GM23248 (cell line): ENCODE data around the gene SCAF1. TPM values are rescaled to one million over a fixed set of nuclear protein-coding genes. Genes with fewer than 3 reads are reported as not detected.
A peak's percentile ranks its signal among the peaks of the same experiment; 100 is the strongest.

ENCODE experiments used
- DNase-seq: peaks from one replicate; pipeline ENCODE4 v3.0.0-alpha.2; 2015
- H2AFZ ChIP-seq: fragments of 200-600 bp; sonication (generic); 2 replicates; pipeline ENCODE4 v1.6.1; 2016; ENCODE audit warnings: antibody characterized with exemption
- H3F3A ChIP-seq: fragments of 200-600 bp; sonication (generic); 2 replicates; pipeline ENCODE4 v1.6.1; 2016; ENCODE audit warnings: mild to moderate bottlenecking, antibody characterized with exemption, mixed run types; ENCODE audit not compliant: insufficient read depth
- H3K27ac ChIP-seq: fragments of 200-600 bp; sonication (generic); 2 replicates; pipeline ENCODE4 v1.5.1; 2016; ENCODE audit warnings: mild to moderate bottlenecking
- H3K27me3 ChIP-seq: fragments of 200-600 bp; sonication (generic); replicated peaks from 2 replicates; pipeline ENCODE4 v1.6.1; 2016; ENCODE audit warnings: mild to moderate bottlenecking; ENCODE audit not compliant: insufficient read depth
- H3K36me3 ChIP-seq: fragments of 200-600 bp; sonication (generic); 2 replicates; pipeline ENCODE4 v1.6.1; 2016; ENCODE audit warnings: low read depth, mild to moderate bottlenecking
- H3K4me1 ChIP-seq: fragments of 200-600 bp; sonication (generic); 2 replicates; pipeline ENCODE4 v1.6.1; 2016; ENCODE audit warnings: mild to moderate bottlenecking; ENCODE audit not compliant: insufficient read depth
- H3K4me2 ChIP-seq: fragments of 200-600 bp; sonication (generic); one replicate; pipeline ENCODE4 v1.6.1; 2016; ENCODE audit warnings: mild to moderate bottlenecking; ENCODE audit not compliant: unreplicated experiment
- H3K4me3 ChIP-seq: fragments of 200-600 bp; sonication (generic); 2 replicates; pipeline ENCODE4 v1.5.1; 2016; ENCODE audit warnings: mild to moderate bottlenecking
- H3K79me2 ChIP-seq: fragments of 200-600 bp; sonication (generic); 2 replicates; pipeline ENCODE4 v1.6.1; 2016; ENCODE audit warnings: mild to moderate bottlenecking; ENCODE audit not compliant: insufficient read depth
- H3K9ac ChIP-seq: fragments of 200-600 bp; sonication (generic); 2 replicates; pipeline ENCODE4 v1.6.1; 2016; ENCODE audit warnings: mild to moderate bottlenecking
- H3K9me2 ChIP-seq: fragments of 200-600 bp; sonication (generic); 2 replicates; pipeline ENCODE4 v1.6.1; 2016; ENCODE audit warnings: mixed run types, mild to moderate bottlenecking, moderate library complexity; ENCODE audit not compliant: insufficient read depth
- H3K9me3 ChIP-seq: fragments of 200-600 bp; sonication (generic); one replicate; pipeline ENCODE4 v1.6.1; 2017; ENCODE audit warnings: low read depth
- H4K20me1 ChIP-seq: fragments of 200-600 bp; sonication (generic); 2 replicates; pipeline ENCODE4 v1.6.0; 2016; ENCODE audit not compliant: insufficient read depth
- EZH2 ChIP-seq: fragments of 200-600 bp; sonication (generic); IDR thresholded peaks from 2 replicates; pipeline ENCODE4 v1.6.1; 2018; ENCODE audit warnings: antibody characterized with exemption, mild to moderate bottlenecking; ENCODE audit not compliant: insufficient read depth, poor library complexity, severe bottlenecking
- EZH2phosphoT487 ChIP-seq: fragments of 200-600 bp; sonication (generic); IDR thresholded peaks from 2 replicates; pipeline ENCODE4 v1.6.1; 2018; ENCODE audit warnings: antibody characterized with exemption, moderate library complexity, mild to moderate bottlenecking, low read depth; ENCODE audit not compliant: insufficient read depth
- WGBS, 2 experiments: methylation state at CpG; one replicate each; pipeline ENCODE4 v1.1.6; 2015 to 2017; ENCODE audit warnings: low lambda C conversion rate in 2 of 2, low coverage in 1 of 2; ENCODE audit errors: missing lambda C conversion rate in 2 of 2; 5-methylcytosine and 5-hydroxymethylcytosine counted together
- in situ Hi-C: fragments of 300-500 bp; cut with MboI; formaldehyde crosslinking; loops from 2 replicates; pipeline ENCODE4 v1.15.0; 2020
- polyA plus RNA-seq: library from polyadenylated mRNA; unstranded; fragments of >200 nt; fragmentation: Nextera tagmentation; extraction: Ambion mirVana; gene quantifications from 2 replicates; pipeline ENCODE4 v1.2.1, GENCODE V29; 2016
- total RNA-seq: library from RNA; depleted of rRNA; stranded (reverse); fragments of >200 nt; shearing (Covaris generic); gene quantifications from 2 replicates; pipeline ENCODE4 v1.2.3, GENCODE V29; 2014

Gene SCAF1
- total and polyA plus RNA-seq, 2 experiments from 2014 or later, result 8.5 to 18.6 TPM

DNA sequence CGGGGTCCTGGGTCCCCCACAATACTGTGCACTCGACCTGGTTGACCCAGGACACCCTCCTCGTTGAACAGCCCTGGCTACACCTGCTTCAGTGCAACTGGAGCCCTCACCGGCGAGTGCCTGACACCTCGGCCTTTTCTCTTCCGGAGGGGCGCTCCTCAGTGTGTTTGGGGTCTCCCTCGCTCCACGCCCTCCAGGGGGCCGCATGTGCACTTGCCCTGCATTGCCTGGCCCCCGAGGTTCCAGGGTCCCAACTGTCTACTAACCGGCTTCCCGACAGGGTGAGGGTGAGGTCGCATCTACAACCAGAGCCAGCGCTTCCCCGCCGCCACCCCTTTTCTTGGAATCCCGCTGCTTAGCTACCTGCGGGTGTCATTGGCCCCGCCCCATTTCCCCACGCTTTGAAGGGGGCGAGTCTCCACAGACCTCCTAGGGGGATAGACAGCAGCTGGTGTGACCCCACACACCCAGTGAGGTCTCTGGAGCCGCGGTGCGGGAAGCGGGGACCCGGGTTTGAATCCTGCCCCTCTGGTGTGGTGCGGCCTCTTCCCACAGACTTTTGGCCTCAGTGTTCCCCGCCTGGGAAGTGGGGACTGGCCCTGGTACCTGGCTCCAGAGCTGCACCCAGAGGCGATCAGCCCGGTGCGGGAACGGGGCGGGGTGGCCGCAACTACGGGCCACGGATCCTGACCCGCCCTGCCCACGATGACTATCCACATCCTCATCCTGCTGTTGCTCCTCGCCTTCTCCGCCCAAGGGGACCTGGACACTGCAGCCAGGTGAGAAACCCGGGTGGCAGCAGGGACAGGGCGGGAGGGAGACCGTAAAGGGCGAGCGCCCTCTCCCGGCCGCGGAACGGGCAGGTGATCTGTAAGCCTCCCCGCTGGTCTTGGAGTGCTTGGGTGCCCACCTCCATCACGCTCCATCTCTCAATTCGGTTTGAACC, 47.4 kb downstream of the SCAF1 start, which contains the start of gene ADM5:
Gene ADM5, plus strand, starts transcription at position 462 of the 946 bp plus-strand sequence. Its CDS starts 244 bp downstream, at position 706.
- H3F3A ChIP-seq, result 0 out of 2 replicates have a peak, but pooled peaks cover 5% of the 10 kb centered on the region
- no peaks in the 10 kb centered on the region for H3K9me3 ChIP-seq
- no peaks in the 10 kb centered on the region for H3K27me3 ChIP-seq
- H3K9me2 ChIP-seq, result no peaks in the 10 kb centered on the region
- no peak within 1 kb of the TSS for H3K27ac ChIP-seq
- H2AFZ ChIP-seq, result peak within 1 kb of the TSS; percentile 94
- no peaks in the 10 kb centered on the region for H3K79me2 ChIP-seq
- 34 to 36% methylated on average over 51 to 54 of the region's 54 CpGs for WGBS, 2 experiments
- no peak for TF ChIP-seq EZH2phosphoT487
- TF ChIP-seq EZH2, result no peak
- H3K9ac ChIP-seq, result peak within 1 kb of the TSS; percentile 57
- H3K36me3 ChIP-seq, result no peaks in the 10 kb centered on the region; the same call in 1 of the 2 replicates
- H3K4me2 ChIP-seq, result peak within 1 kb of the TSS; percentile 93
- DNase-seq, result peak; percentile 51
- no peaks in the 10 kb centered on the region for H4K20me1 ChIP-seq
- H3K4me1 ChIP-seq, result 0 out of 2 replicates have a peak, but pooled peaks cover 4% of the 10 kb centered on the region
- H3K4me3 ChIP-seq, result peak within 1 kb of the TSS; percentile 82
- in situ Hi-C loops, result no loop called here

DNA sequence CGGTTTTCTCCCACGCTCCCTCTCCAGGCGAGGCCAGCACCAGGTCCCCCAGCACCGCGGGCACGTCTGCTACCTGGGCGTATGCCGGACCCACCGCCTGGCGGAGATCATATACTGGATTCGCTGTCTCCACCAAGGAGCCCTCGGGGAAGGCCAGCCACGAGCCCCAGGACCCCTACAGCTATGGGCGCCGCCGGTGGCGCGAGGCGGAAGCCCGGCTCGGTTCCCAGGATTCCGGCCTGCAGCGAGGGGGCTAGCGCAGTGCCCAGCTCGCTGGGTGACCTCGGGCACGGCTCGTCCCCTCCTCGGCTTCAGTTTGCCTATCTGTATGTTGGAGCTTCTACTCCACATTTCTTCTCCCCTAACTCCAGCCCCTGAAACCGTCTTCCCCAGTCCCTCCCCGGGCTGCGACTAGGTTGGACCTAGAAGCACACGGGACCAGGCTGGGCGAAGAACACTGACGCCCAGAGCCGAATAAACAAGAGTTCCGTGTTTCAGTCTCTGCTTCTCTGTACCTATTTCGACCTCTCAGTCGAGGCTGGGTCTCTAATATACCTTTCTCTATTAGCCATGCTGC, 48.2 kb downstream of the SCAF1 start:
- Histone ChIP-seq H4K20me1 (no peaks in the 10 kb centered on the region), H3K27ac (no peak overlapping the region; the same call in 1 of the 2 replicates), H3K9ac (peak overlapping the region; percentile 57), H3K4me3 (peak overlapping the region; percentile 82), H3K4me2 (peak overlapping the region; percentile 93), H3F3A (0 out of 2 replicates have a peak, but pooled peaks cover 5% of the 10 kb centered on the region), H3K27me3 (no peaks in the 10 kb centered on the region), H3K4me1 (0 out of 2 replicates have a peak, but pooled peaks cover 4% of the 10 kb centered on the region), H3K36me3 (no peaks in the 10 kb centered on the region), H3K79me2 (no peaks in the 10 kb centered on the region), H2AFZ (peak overlapping the region; percentile 94), H3K9me3 (no peaks in the 10 kb centered on the region), H3K9me2 (no peaks in the 10 kb centered on the region)
- in situ Hi-C loops, result no loop called here
- WGBS, 2 experiments, result 4 to 6% methylated on average over 38 to 39 of the region's 39 CpGs
- TF ChIP-seq EZH2phosphoT487 (no peak), EZH2 (no peak)
- DNase-seq, result peak; percentile 57

DNA sequence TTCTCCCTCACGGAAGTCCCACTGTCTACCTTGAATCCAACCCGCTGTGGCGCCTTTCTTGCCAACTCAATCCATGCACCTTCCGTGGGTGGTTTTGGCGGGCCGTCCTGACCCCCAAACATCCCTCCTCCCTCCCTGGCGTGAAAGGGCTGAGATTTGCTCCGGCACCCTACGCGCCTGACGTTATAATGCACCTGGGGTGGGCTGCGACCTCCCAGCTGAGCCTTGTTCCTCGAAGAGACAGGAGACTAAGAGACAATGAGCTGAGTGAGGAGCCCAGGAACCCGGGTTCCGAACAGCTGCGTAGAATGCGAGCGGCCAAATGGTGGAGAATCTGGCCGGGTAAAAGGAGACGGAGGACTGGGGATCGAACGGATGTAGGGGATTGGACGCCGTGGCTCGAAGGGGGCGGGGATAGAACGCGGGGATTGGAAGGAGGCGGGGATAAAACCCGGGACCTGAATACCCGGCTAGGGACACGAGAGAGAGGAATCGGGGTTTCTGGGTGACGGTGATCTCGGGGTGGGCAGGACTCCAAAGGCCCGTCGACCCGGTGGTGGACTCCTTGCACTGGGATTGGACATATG, 48.7 kb downstream of the SCAF1 start, which contains the start of gene CPT1C:
Gene CPT1C, plus strand, starts transcription at position 461 of the 587 bp plus-strand sequence. CDS start 1,137 bp downstream, outside the sequence.
- no peaks in the 10 kb centered on the region for H3K36me3 ChIP-seq
- in situ Hi-C loops, result no loop called here
- 1 to 2% methylated on average over 31 to 38 of the region's 38 CpGs for WGBS, 2 experiments

More for the DNA sequence above, 48.7 kb downstream of the SCAF1 start, which contains the start of gene CPT1C:
- peak within 1 kb of the TSS; percentile 93 for H3K4me2 ChIP-seq
- 0 out of 2 replicates have a peak, but pooled peaks cover 5% of the 10 kb centered on the region for H3F3A ChIP-seq
- peak within 1 kb of the TSS; percentile 82 for H3K4me3 ChIP-seq
- no peaks in the 10 kb centered on the region for H4K20me1 ChIP-seq
- no peaks in the 10 kb centered on the region for H3K9me2 ChIP-seq
- peak; percentile 91 for DNase-seq
- no peak for TF ChIP-seq EZH2phosphoT487
- TF ChIP-seq EZH2, result no peak
- peak within 1 kb of the TSS; percentile 57 for H3K9ac ChIP-seq
- H3K27me3 ChIP-seq, result no peaks in the 10 kb centered on the region
- peak within 1 kb of the TSS; percentile 94 for H2AFZ ChIP-seq
- H3K9me3 ChIP-seq, result no peaks in the 10 kb centered on the region
- no peaks in the 10 kb centered on the region for H3K79me2 ChIP-seq
- no peak within 1 kb of the TSS; the same call in 1 of the 2 replicates for H3K27ac ChIP-seq
- 0 out of 2 replicates have a peak, but pooled peaks cover 4% of the 10 kb centered on the region for H3K4me1 ChIP-seq
